IPS-15b (cell line): ENCODE data around the gene PKN3.
A peak's percentile ranks its signal among the peaks of the same experiment; 100 is the strongest.

Experiments used
- H3K27me3 ChIP-seq: one replicate; pipeline ENCODE4 v1.6.1; 2013; ENCODE audit warnings: low read length; ENCODE audit not compliant: control insufficient read depth, insufficient read depth
- H3K36me3 ChIP-seq: one replicate; pipeline ENCODE4 v1.6.1; 2013; ENCODE audit warnings: low read length; ENCODE audit not compliant: control insufficient read depth, insufficient read depth
- H3K4me1 ChIP-seq: one replicate; pipeline ENCODE4 v1.6.1; 2013; ENCODE audit warnings: mild to moderate bottlenecking, low read length; ENCODE audit not compliant: control insufficient read depth, insufficient read depth
- H3K4me3 ChIP-seq: one replicate; pipeline ENCODE4 v1.5.1; 2013; ENCODE audit warnings: low read depth, low read length
- H3K9ac ChIP-seq: one replicate; pipeline ENCODE4 v1.6.1; 2013; ENCODE audit warnings: low read depth, mild to moderate bottlenecking, low read length
- H3K9me3 ChIP-seq: one replicate; pipeline ENCODE4 v1.6.1; 2013; ENCODE audit warnings: mild to moderate bottlenecking, low read length; ENCODE audit not compliant: control insufficient read depth, insufficient read depth

PKN3 gene

DNA sequence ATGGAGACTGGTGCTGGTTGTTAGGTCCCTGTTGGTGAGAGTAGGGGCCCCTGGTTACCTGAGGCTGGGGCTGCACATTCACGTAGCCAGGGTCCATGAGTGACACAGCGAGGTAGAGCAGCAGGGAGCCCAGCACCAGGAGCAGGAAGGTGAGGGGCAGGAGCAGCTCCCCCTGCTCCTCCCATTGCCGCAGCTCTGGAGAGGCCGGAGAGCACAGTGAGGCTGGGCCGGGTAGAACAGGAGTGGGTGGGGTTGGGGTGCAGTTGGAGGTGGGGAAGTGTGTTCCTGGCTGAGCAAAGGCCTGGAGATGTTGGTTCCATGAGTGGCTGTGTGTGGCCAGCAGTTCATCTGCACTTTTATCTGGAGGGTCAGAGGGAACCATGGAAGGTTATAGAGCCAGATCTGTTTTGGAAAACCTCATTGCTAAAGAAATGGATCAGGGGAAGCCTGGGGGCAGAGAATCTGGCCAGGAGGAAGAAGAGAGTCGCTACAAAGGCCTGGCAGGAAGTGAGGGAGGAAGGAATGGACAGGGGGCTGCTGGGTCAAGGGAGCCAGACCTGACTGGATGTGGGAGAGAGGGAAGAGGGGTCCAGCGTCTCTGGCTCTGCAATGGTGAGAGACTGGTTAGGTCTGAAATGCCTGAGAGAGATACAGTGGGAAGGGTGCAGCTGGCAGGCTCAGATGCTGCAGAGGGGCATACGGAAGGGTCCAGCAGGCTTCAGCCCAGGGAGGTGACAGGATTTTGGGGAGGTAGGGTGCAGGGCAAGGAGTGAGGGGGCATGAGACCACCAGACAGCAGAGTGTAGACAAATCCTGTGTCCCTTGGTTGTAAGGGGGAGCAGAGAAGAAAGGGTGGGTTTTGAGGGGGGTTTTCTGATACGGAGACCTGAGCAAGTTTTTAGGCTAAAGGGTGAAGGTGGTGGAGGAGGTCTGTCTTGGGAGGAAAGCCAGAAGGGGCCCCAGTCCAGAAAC, 20.4 kb downstream of the PKN3 start:
- Histone ChIP-seq H3K9me3 (no peaks in the 10 kb centered on the region), H3K4me3 (peak overlapping the region; percentile 82), H3K4me1 (peaks cover 3% of the 10 kb centered on the region), H3K9ac (peak overlapping the region; percentile 37), H3K27me3 (no peaks in the 10 kb centered on the region), H3K36me3 (peaks cover 30% of the 10 kb centered on the region)

DNA sequence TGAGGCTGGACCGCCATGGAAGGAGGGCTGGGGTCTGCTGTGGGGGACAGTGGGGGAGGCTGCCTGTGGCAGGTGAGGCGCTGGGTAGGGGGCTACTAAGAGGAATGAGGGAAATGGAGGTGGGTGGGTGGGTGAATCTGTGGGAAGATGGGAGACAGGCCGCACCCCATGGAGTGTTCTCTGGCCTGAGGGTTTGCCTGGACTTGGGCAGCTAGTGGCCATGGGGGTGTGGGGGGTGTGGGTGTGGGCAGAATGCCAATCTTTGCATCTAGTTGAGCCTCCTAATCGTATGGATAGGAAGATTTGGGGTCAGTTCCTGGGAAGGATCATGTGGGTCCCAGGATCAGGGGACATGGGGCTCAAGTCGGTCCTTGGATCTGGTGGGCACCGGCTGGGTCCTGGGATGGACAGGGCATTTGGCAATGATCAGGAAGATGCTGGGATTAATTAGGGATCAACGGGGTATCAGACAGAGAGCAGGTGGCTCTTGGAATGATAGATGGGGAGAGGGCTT, 21.1 kb downstream of the PKN3 start:
- H3K4me1 ChIP-seq: peaks cover 3% of the 10 kb centered on the region
- peak overlapping the region; percentile 57 for H3K9ac ChIP-seq
- H3K27me3 ChIP-seq: no peaks in the 10 kb centered on the region
- H3K36me3 ChIP-seq: peaks cover 30% of the 10 kb centered on the region
- peak overlapping the region; percentile 82 for H3K4me3 ChIP-seq
- H3K9me3 ChIP-seq: no peaks in the 10 kb centered on the region

DNA sequence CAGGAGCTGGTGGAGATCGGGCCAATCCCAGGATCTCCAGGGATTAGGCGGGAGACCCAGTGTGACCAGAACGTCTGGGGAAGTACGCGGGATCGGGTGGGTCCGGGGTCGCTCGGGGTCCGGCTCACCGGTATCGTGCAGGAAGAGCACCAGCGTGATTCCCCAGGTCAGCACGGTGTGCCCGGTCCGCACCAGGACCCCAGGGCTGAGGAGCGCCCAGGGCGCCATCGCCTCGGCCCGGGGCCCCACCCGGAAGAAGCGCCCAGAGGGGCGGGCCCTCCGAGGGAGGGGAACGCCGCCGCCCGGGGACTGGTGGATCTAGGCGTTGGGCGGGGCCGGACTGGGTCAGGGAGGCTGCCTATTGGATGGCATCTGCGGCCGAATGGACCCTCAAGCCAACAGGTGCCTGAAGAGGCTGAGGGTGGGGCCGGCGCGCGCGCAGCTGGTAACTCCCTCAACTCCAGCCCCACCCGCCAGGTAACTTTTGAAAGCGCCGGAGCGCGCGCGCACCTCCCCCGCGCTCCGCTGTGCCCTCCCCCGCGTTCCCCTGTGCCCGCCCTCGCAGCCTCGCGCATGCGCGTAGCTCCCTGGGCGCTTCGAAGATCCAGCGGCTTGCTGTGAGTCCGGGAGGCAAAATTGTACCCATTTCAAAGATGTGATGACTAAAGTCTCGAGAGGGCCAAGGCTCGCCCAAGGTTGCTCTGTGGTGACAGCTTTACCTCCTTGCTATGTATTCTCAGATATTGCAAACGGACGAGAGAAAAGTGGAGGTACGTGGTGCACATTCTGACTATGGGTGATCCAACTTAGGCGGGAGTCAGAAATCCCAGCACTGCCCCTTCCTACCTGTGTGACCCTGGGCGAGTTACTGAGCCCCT, 21.8 kb downstream of the PKN3 start, which contains the start of gene ZDHHC12:
TSS of gene ZDHHC12 (minus strand) at position 262 of the 878 bp plus-strand sequence. CDS start at position 228, 34 bp downstream.
- peak within 1 kb of the TSS; percentile 57 for H3K9ac ChIP-seq
- H3K4me1 ChIP-seq: peaks cover 3% of the 10 kb centered on the region
- peak within 1 kb of the TSS; percentile 82 for H3K4me3 ChIP-seq
- no peaks in the 10 kb centered on the region for H3K9me3 ChIP-seq
- H3K36me3 ChIP-seq: peaks cover 30% of the 10 kb centered on the region
- no peaks in the 10 kb centered on the region for H3K27me3 ChIP-seq

DNA sequence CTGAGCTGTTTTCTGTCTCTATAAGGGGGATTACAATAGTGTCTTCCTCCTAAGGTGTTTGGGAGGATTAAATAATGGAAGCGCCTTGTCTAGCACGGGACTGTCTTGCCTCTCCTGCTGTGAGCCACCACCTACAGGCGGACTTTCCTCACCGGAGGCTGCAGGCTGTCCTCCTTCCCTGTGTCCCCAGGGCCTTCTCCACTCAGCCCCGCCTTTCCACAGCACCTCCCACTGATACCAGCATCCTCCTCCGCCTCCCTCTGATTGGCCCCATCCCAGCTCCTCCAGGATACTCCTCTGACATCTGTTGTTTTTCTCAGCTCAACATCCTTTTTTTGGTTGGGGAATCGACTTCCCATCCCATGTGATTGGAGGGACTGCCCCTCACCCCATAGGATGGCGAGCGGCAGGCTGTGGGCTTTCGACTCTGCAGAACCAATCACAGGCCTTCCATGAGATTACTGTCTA, 22.5 kb downstream of the PKN3 start:
- H3K9ac ChIP-seq: no peak overlapping the region
- H3K4me1 ChIP-seq: peaks cover 3% of the 10 kb centered on the region
- peak overlapping the region; percentile 60 for H3K4me3 ChIP-seq
- H3K36me3 ChIP-seq: peaks cover 24% of the 10 kb centered on the region
- no peaks in the 10 kb centered on the region for H3K27me3 ChIP-seq
- no peaks in the 10 kb centered on the region for H3K9me3 ChIP-seq

DNA sequence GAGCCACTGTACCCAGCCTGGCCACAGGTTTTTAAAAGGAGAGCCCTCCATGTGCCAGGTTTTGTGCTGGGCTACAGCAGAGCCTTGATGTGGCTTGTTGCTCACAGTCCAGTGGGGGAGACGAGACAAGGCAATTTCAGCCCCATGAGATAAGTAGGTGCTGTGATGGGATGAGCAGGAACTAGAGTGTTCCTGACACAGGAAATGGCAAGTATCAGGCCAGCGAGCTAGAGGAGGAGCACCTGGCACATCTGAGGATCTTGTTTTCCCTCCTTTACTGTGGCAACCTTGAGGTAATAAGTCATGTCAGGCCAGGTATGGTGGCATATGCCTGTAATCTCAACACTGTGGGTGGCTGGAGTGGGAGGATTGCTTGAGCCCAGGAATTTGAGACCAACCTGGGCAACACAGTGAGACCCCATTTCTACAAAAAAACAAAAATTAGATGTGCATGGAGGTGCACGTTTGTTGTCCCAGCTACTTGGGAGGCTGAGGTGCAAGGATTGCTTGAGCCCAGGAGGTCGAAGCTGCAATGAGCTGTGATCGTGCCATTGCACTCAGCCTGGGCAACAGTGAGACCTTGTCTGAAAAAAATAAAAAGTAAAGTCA, 25.4 kb downstream of the PKN3 start:
- H3K27me3 ChIP-seq: no peaks in the 10 kb centered on the region
- H3K9ac ChIP-seq: no peak overlapping the region
- no peaks in the 10 kb centered on the region for H3K9me3 ChIP-seq
- peaks cover 3% of the 10 kb centered on the region for H3K4me1 ChIP-seq
- peaks cover 3% of the 10 kb centered on the region for H3K36me3 ChIP-seq
- no peak overlapping the region for H3K4me3 ChIP-seq

DNA sequence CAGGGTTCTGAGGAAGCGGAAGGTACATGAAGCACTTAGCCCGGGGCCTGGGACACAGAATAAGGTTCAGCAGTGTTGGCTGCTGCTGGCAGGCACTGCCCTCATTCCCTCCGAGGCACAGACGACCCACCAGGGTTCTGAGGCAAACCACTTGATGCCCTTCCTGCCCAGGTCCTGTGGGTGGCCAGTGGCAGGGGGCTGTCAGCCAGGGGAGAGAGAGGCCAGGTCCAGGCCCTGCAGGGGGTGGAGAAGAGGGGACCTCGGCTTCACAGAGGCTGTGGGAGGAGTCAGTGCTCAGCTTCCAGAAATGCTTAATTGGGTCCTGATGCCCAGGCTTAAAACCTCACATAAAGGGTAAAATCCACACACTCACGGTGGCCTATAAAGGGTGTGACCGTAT, 26.0 kb downstream of the PKN3 start:
- Histone ChIP-seq H3K9me3 (no peaks in the 10 kb centered on the region), H3K4me1 (no peaks in the 10 kb centered on the region), H3K36me3 (no peaks in the 10 kb centered on the region), H3K27me3 (no peaks in the 10 kb centered on the region), H3K4me3 (no peak overlapping the region), H3K9ac (no peak overlapping the region)

DNA sequence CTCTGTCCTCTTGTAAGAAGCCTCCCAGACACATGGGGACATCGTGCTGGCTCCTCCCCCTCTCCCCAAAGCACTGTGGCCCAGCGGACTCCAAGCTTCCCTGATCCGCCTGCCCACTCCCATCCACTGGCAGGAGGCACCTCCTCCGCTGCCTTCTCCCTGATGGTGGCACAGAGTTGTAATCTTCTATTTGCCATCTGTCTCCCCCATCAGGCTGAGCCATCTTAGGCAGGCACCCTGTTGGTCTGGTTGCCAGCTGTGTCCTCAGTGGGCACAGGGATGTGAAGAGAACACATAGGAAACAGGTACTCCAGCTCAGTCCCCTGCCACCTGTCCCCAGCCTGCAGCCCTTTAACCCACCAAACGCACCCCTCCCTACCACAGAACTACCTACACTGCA, 27.0 kb downstream of the PKN3 start:
- Histone ChIP-seq H3K36me3 (no peaks in the 10 kb centered on the region), H3K9ac (peak overlapping the region; percentile 5), H3K4me3 (no peak overlapping the region), H3K4me1 (no peaks in the 10 kb centered on the region), H3K9me3 (no peaks in the 10 kb centered on the region), H3K27me3 (no peaks in the 10 kb centered on the region)

DNA sequence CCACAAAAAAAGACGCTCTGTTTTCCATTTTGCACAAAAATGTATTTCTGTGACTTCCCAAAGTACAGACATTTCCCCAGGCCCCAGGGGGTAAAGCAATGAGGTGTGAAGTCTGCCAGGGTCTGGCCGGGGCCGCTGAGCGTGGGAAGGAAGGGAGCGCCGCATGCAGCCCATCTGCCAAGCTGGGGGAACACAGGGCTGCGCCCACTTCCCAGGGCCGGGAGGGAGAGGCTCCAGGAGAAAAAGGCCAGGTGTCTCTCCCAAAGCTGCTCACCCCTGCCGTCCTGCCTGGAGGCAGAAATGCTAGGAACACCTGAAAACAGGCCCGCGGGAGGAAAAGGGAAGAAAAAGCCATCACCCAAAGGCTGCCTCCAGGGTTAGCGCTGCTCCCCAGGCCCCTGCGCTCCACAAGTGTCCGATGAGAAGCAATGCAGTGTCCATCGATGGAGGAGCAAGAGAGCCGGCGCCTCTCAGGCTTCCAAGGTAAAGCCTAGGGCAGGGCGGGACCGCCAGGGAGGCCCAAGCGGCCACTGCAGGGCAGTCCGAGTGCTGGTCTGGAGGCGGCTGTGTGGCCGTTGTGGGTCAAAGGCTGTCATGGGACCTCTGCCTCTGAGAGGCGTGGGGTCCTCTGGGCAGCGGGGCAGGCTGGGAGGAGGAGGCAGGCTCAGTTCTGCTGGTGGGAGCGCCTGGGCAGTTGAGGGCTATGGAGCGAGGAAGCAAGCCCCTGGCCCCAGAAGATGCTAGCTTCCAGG, 27.6 kb downstream of the PKN3 start:
- H3K9me3 ChIP-seq: no peaks in the 10 kb centered on the region
- no peaks in the 10 kb centered on the region for H3K27me3 ChIP-seq
- H3K4me1 ChIP-seq: no peaks in the 10 kb centered on the region
- H3K9ac ChIP-seq: no peak overlapping the region
- H3K4me3 ChIP-seq: no peak overlapping the region
- H3K36me3 ChIP-seq: no peaks in the 10 kb centered on the region

DNA sequence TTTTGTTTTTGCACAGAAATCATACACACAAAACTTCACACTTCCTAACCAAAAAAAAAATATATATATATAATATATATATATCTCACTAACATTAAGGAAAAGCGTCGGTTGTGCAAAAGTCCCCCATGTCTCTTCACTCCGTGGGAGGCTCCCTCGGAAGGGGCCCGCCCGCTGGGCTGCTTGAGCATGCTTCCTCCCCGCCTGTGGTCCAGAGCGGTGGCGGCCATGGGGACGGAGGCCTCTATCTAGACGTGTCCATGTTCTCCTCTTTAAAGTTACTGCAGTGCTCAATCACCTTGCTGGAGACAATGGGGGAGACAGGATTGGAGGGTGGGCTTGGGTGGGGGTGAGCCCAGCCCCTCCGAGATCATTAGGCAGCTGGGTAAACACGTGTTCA, 28.8 kb downstream of the PKN3 start:
- no peak overlapping the region for H3K9ac ChIP-seq
- H3K4me1 ChIP-seq: no peaks in the 10 kb centered on the region
- no peaks in the 10 kb centered on the region for H3K27me3 ChIP-seq
- no peak overlapping the region for H3K4me3 ChIP-seq
- H3K36me3 ChIP-seq: no peaks in the 10 kb centered on the region
- H3K9me3 ChIP-seq: no peaks in the 10 kb centered on the region

DNA sequence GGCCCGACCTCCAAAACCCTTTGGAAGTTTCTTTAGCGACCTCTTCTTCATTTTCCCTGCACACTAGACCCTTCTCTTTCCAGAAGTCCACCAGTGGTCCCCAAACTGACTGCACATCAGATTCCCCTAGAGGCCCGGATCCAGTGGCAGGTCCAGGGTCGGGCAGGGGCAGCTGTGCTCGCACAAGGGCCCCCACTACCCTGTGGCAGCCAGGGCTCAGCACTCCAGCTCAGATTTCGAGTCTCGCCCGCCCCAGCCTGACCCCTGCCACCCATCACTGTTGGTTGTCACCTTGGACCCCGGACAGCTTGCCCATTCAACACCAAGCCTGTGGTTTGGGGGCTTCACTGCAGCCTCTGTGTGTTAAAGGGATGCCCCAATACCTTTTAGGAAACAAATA, 29.4 kb downstream of the PKN3 start:
- Histone ChIP-seq H3K9me3 (no peaks in the 10 kb centered on the region), H3K27me3 (no peaks in the 10 kb centered on the region), H3K4me3 (no peak overlapping the region), H3K9ac (no peak overlapping the region), H3K4me1 (no peaks in the 10 kb centered on the region), H3K36me3 (no peaks in the 10 kb centered on the region)
